ENCODE results near the gene SOX14. TPM values are rescaled to one million over a fixed set of nuclear protein-coding genes. Genes with fewer than 3 reads are reported as not detected.
A peak's percentile ranks its signal among the peaks of the same experiment; 100 is the strongest.

SOX14 gene
- total and polyA plus RNA-seq, 9 donors: not detected

DNA sequence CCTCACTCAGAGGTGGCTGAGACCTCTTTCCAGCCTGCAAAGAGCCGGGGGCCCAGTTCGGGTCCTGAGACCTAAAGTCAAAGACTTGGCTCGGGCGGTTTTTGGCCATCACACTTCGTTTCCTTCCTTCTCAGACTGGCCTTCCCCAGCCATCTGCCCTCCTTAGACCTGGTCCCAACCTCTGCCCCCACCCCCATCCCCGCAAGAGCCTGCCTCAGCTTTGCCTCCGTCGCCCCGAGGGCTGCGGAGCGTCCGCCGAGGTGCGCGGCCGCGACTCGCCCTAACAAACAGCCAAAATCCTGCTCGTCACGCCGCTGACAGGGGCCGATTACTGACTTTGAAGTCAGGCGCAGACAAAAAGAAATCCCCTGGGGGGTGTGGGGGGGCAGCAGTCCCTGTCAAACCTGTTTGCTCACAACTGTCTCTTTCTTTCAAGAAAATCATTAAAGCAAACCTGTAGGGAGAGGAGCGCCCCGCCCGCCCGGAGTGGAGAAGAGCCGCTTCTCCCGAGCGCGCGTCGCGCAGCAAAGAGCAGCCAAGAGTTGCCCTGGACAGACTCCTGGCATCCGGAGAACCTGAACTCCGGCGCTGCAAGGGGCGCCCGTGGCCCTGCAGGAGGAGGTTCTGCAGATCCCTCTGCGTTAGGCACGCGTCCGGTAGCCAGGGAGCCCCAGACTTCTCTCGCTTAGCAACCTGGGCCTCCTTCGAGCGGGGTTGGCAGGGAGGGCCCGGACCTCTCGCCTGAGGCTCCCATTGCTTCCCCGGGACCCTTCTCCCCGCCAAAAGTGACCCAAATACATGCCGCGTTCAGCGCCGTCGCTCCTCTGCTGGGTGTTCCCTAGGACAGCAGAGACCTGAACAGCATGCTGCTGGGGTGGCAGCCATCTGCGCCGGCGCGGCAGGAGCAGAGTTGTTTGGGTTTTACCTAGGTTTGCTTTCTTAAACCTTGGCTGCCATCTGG lies 4.5 kb downstream of the SOX14 start:
- Histone ChIP-seq H3K27ac (ENCODE audit: low read length) (no peak overlapping the region), H3K4me3 (ENCODE audit: low read length) (peak overlapping the region; percentile 21), H3K4me1 (ENCODE audit: control insufficient read depth, insufficient read depth, low read length) (peaks cover 25% of the 10 kb centered on the region), H3K9me3 (replicated peaks; ENCODE audit: control insufficient read depth, low read depth, low read length) (no peaks in the 10 kb centered on the region), H3K36me3 (ENCODE audit: control insufficient read depth, insufficient read depth, low read length) (no peaks in the 10 kb centered on the region), H3K27me3 (ENCODE audit: control insufficient read depth, insufficient read depth, low read length) (peaks cover 82% of the 10 kb centered on the region)
- under 1% methylated on average over 45 of the region's 59 CpGs for WGBS (ENCODE audit: insufficient coverage)
- DNase-seq: no peak

DNA sequence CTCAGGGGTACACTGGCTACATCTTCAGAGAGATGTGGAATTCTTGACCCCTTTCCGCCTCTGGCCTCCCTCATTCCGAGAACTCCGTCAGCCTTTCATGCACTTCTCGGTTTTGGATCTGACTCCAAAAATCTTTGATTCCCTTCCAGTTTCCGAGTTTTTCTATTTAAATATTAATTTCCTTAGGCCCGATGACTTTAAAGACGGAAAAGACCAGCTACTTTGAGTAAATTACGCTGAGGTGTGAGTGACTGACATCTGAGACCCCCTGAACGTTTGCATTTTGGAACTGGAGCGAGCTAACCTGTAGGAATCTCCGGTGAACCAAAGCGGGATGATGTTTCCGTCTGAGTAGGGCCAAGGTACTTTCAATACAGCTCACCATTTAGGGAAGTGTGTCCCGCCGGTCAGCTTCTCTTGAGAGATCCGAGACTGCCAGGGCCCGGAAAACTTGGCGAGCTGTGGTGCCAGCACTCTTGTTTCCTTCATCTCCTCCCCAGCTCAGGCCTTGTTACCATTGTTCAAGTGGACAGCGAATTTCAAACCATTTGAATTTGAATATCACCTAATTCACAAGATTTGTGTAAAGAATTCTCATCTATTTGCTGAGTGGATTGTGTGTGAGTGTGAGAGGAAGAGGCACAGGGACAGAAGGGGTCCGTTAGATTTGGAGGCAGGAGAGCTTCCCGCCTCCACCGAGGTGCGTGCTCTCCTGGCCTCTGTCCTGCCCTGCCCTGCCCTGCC lies 5.4 kb downstream of the SOX14 start:
- H3K4me3 ChIP-seq (ENCODE audit: low read length): no peak overlapping the region
- peaks cover 19% of the 10 kb centered on the region for H3K4me1 ChIP-seq (ENCODE audit: control insufficient read depth, insufficient read depth, low read length)
- no peak overlapping the region for H3K27ac ChIP-seq (ENCODE audit: low read length)
- no peaks in the 10 kb centered on the region for H3K36me3 ChIP-seq (ENCODE audit: control insufficient read depth, insufficient read depth, low read length)
- H3K9me3 ChIP-seq (replicated peaks; ENCODE audit: control insufficient read depth, low read depth, low read length): no peaks in the 10 kb centered on the region
- 14% methylated on average over 20 of the region's 23 CpGs for WGBS (ENCODE audit: insufficient coverage)
- H3K27me3 ChIP-seq (ENCODE audit: control insufficient read depth, insufficient read depth, low read length): peaks cover 74% of the 10 kb centered on the region
- no peak for DNase-seq

DNA sequence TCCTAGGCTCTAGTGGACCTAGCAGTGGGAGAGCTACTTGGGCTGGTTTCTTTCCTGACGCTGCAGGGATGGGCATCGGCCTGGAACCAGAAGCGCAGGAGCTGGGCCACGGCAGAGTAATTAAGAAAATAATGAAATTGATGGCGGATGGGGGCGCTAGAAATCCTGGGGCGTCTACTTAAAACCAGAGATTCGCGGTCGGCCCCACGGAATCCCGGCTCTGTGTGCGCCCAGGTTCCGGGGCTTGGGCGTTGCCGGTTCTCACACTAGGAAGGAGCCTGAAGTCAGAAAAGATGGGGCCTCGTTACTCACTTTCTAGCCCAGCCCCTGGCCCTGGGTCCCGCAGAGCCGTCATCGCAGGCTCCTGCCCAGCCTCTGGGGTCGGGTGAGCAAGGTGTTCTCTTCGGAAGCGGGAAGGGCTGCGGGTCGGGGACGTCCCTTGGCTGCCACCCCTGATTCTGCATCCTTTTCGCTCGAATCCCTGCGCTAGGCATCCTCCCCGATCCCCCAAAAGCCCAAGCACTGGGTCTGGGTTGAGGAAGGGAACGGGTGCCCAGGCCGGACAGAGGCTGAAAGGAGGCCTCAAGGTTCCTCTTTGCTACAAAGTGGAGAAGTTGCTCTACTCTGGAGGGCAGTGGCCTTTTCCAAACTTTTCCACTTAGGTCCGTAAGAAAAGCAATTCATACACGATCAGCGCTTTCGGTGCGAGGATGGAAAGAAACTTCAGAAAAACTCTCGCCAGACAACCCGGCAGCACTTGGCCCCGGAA lies 6.1 kb downstream of the SOX14 start:
- DNase-seq: no peak
- Histone ChIP-seq H3K9me3 (replicated peaks; ENCODE audit: control insufficient read depth, low read depth, low read length) (no peaks in the 10 kb centered on the region), H3K4me1 (ENCODE audit: control insufficient read depth, insufficient read depth, low read length) (peaks cover 19% of the 10 kb centered on the region), H3K4me3 (ENCODE audit: low read length) (no peak overlapping the region), H3K27me3 (ENCODE audit: control insufficient read depth, insufficient read depth, low read length) (peaks cover 71% of the 10 kb centered on the region), H3K36me3 (ENCODE audit: control insufficient read depth, insufficient read depth, low read length) (no peaks in the 10 kb centered on the region), H3K27ac (ENCODE audit: low read length) (no peak overlapping the region)
- WGBS (ENCODE audit: insufficient coverage): 5% methylated on average over 39 of the region's 40 CpGs

DNA sequence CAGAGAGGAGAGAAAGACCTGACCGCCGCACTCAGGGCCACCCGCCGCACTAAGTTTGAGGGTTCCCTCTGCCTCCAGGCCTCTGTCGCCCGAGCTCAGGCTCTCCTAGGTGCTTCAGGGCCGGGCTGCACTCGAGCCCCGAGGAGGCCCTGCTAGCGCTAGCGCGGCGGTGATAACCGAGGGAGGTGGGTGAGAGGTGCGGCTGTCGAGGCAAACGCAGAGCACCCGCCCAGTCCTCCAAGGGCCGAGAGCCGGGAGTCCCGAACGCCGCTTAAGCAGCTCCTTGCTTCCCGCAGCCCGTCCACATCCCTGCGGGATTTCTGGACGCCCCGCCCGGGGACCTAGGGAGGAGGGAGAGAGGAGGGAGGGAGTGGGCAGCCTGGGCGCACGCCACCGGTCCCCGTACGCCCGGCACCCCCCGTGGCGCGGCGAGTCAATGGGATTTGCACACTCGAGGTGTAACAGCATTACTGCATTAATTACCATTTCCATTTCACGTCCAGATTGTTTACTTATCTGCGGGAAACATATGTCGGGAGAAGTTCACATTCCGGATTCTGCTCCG lies 6.8 kb downstream of the SOX14 start:
- DNase-seq: no peak
- Histone ChIP-seq H3K9me3 (replicated peaks; ENCODE audit: control insufficient read depth, low read depth, low read length) (no peaks in the 10 kb centered on the region), H3K4me1 (ENCODE audit: control insufficient read depth, insufficient read depth, low read length) (peaks cover 19% of the 10 kb centered on the region), H3K27me3 (ENCODE audit: control insufficient read depth, insufficient read depth, low read length) (peaks cover 71% of the 10 kb centered on the region), H3K27ac (ENCODE audit: low read length) (no peak overlapping the region), H3K4me3 (ENCODE audit: low read length) (no peak overlapping the region), H3K36me3 (ENCODE audit: control insufficient read depth, insufficient read depth, low read length) (no peaks in the 10 kb centered on the region)
- WGBS (ENCODE audit: insufficient coverage): 1% methylated on average over 26 of the region's 45 CpGs

DNA sequence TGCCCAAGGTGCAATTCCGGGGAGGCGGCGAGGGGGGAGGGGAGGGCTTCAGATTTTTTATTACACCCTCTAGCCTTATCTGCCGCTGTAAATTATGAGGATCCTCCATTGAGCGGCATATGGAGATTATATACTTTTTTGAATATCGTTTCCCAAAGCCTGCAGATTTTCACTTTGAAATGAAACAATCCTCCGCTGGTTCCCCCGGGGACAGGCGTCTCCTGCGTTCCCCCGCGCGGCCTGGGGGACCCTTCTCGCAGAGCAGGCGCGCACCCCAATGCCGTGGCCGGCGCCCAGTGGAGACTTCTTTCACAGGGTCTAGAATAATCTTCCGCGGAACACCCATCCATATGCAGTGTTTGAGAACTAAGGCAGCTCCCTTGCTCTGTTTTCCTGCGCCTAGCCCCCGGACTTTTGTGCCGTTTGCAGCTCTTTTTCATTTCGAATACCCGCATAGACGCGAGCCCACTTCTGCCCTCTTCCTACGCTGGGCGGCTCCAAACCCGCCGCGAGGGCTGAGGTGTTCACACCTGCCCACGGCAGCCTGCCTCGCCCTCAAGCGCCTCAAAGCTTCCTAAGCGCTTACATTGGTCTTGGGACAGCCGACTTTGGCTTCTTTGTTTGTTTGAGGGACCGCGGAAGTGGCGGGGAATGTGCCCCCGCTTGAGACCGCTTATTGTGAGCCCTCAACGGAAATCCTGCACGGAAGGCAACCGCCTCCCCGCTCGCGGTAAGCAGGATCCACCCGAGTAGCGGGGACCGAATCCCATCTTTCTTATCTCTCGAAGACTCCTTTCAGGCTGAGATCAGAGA lies 7.5 kb downstream of the SOX14 start:
- Histone ChIP-seq H3K27ac (ENCODE audit: low read length) (no peak overlapping the region), H3K4me3 (ENCODE audit: low read length) (no peak overlapping the region), H3K4me1 (ENCODE audit: control insufficient read depth, insufficient read depth, low read length) (peaks cover 19% of the 10 kb centered on the region), H3K9me3 (replicated peaks; ENCODE audit: control insufficient read depth, low read depth, low read length) (no peaks in the 10 kb centered on the region), H3K27me3 (ENCODE audit: control insufficient read depth, insufficient read depth, low read length) (peaks cover 69% of the 10 kb centered on the region), H3K36me3 (ENCODE audit: control insufficient read depth, insufficient read depth, low read length) (no peaks in the 10 kb centered on the region)
- no peak for DNase-seq
- under 1% methylated on average over 34 of the region's 53 CpGs for WGBS (ENCODE audit: insufficient coverage)

DNA sequence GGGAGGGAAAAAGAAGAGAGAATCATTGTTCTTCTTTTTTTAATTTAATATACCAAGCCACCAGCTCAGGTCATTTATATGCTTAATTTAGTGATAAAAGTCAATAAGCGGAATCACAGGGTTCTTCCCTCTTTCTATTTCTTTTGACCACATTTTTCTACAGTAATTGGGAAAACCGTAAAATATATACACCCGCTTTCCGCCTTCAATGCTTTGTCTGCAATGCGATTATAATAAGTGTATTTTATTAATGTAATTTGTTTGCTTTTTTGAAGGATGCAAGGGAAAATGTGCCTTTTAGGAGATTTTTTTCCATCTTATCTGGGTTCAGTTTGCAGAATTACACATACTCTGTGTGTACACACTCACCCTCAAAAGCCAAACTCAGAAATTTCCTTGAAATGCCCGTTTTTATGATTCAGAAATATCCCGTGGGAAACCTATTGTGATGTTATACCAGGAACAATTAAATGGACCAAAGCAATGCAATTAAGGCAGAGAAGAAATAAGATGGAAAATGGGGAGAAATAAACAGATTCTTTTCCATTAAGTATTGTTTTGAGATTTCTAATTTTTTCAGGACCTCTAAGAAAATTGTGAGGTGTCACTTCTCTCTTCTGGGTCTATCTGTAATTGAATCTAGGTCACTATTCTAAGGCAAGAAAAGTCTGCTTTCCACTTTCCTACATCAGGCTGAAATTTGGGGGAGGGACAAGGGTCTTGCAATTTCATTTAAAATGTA lies 8.3 kb downstream of the SOX14 start:
- DNase-seq: no peak
- Histone ChIP-seq H3K4me3 (ENCODE audit: low read length) (no peak overlapping the region), H3K27me3 (ENCODE audit: control insufficient read depth, insufficient read depth, low read length) (peaks cover 64% of the 10 kb centered on the region), H3K4me1 (ENCODE audit: control insufficient read depth, insufficient read depth, low read length) (peaks cover 19% of the 10 kb centered on the region), H3K36me3 (ENCODE audit: control insufficient read depth, insufficient read depth, low read length) (no peaks in the 10 kb centered on the region), H3K9me3 (replicated peaks; ENCODE audit: control insufficient read depth, low read depth, low read length) (no peaks in the 10 kb centered on the region), H3K27ac (ENCODE audit: low read length) (no peak overlapping the region)
- no CpG with 5 or more reads among the region's 7 CpGs for WGBS (ENCODE audit: insufficient coverage)

DNA sequence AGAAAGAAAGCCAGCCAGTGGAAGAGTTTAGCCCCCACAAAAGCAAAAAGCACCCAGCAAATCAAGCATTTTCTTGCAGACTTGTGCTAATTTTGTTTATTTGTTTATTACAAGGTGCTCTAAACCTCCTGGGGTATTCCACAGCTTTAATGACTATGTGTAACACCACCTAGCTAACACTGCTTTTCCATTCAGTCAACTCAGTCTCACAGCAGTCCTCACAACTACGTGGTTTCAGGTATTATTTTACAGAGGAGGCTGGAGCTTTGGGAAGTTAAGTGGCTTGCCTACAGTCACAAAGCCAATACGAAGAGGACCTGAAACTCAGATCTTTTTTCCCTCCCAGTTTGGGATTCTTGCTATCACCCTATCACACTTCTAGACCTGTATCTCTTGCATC lies 14.8 kb downstream of the SOX14 start:
- no peak overlapping the region for H3K27ac ChIP-seq (ENCODE audit: low read length)
- no peak overlapping the region for H3K4me3 ChIP-seq (ENCODE audit: low read length)
- no peaks in the 10 kb centered on the region for H3K4me1 ChIP-seq (ENCODE audit: control insufficient read depth, insufficient read depth, low read length)
- H3K27me3 ChIP-seq (ENCODE audit: control insufficient read depth, insufficient read depth, low read length): peaks cover 25% of the 10 kb centered on the region
- H3K36me3 ChIP-seq (ENCODE audit: control insufficient read depth, insufficient read depth, low read length): no peaks in the 10 kb centered on the region
- WGBS (ENCODE audit: insufficient coverage): no CpG with 5 or more reads among the region's 2 CpGs
- no peak for DNase-seq
- no peaks in the 10 kb centered on the region for H3K9me3 ChIP-seq (replicated peaks; ENCODE audit: control insufficient read depth, low read depth, low read length)

DNA sequence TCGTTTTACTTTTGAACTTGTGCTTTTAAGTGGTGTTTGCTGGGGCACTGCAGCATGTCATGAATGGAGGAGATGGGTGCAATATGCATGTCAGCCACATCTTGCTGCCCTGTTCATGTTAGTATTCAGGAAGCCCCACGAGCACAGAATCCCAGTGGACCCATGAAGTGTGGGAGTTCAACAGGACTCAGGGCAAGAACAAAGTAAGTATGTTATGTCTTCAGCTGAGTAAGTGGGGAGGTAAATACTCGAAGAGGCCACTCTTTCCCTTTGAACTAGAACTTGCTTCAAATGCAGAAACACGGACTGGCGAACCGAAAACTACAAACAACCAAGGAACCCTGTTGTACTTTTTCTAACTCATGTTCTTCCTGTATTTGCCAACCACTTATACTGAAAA lies 23.4 kb downstream of the SOX14 start:
- Histone ChIP-seq H3K27me3 (ENCODE audit: control insufficient read depth, insufficient read depth, low read length) (peaks cover 8% of the 10 kb centered on the region), H3K4me3 (ENCODE audit: low read length) (no peak overlapping the region), H3K27ac (ENCODE audit: low read length) (no peak overlapping the region), H3K4me1 (ENCODE audit: control insufficient read depth, insufficient read depth, low read length) (no peaks in the 10 kb centered on the region), H3K36me3 (ENCODE audit: control insufficient read depth, insufficient read depth, low read length) (no peaks in the 10 kb centered on the region), H3K9me3 (replicated peaks; ENCODE audit: control insufficient read depth, low read depth, low read length) (no peaks in the 10 kb centered on the region)
- 30% methylated on average over 2 of the region's 6 CpGs for WGBS (ENCODE audit: insufficient coverage)
- DNase-seq: no peak

DNA sequence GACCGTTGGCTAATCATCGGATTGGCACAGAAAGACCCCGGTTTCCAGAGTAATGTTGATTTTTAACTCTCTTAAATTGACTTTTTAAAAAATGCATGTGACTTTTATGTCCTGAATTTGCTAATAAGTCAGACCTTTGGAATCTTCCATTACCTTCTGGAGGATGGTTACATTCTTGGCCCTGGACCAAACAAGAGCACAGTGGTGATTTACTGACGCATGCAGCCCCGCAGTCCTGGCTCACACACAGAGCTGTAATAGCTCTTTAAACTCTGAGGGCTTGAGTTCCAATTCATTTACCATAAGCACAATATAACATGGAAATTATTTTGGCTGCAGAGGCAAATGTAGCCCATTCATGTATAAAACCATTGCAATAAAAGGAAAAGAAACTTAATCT lies 25.1 kb downstream of the SOX14 start:
- Histone ChIP-seq H3K36me3 (ENCODE audit: control insufficient read depth, insufficient read depth, low read length) (no peaks in the 10 kb centered on the region), H3K9me3 (replicated peaks; ENCODE audit: control insufficient read depth, low read depth, low read length) (no peaks in the 10 kb centered on the region), H3K27me3 (ENCODE audit: control insufficient read depth, insufficient read depth, low read length) (peaks cover 5% of the 10 kb centered on the region), H3K27ac (ENCODE audit: low read length) (no peak overlapping the region), H3K4me3 (ENCODE audit: low read length) (no peak overlapping the region), H3K4me1 (ENCODE audit: control insufficient read depth, insufficient read depth, low read length) (no peaks in the 10 kb centered on the region)
- no peak for DNase-seq
- WGBS (ENCODE audit: insufficient coverage): 70% methylated on average over 2 of the region's 5 CpGs
